ENCODE results near the gene TRIM50.

DNA sequence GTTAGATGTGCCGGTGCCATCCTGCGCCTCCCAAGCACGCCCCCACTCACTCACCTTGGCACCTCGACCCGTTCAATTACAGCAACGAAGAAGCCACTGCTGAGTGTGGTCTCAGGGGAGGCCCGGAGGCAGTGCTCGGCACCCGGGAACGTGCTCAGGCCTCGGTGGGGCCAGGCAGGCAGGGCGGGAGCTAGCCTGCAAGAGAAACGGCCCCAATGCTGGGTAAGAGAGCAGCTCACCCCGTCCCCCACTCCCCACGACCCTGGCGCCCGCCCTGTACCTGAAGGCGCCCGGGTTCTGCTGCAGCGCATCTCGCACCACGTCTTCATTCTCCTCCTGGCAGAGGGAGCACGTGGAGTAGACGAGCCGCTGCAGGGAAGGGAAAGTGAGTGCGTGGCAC lies 24.3 kb downstream of the TRIM50 start:
- TF ChIP-seq, protein P1, sequence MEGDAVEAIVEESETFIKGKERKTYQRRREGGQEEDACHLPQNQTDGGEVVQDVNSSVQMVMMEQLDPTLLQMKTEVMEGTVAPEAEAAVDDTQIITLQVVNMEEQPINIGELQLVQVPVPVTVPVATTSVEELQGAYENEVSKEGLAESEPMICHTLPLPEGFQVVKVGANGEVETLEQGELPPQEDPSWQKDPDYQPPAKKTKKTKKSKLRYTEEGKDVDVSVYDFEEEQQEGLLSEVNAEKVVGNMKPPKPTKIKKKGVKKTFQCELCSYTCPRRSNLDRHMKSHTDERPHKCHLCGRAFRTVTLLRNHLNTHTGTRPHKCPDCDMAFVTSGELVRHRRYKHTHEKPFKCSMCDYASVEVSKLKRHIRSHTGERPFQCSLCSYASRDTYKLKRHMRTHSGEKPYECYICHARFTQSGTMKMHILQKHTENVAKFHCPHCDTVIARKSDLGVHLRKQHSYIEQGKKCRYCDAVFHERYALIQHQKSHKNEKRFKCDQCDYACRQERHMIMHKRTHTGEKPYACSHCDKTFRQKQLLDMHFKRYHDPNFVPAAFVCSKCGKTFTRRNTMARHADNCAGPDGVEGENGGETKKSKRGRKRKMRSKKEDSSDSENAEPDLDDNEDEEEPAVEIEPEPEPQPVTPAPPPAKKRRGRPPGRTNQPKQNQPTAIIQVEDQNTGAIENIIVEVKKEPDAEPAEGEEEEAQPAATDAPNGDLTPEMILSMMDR (IDR thresholded peaks at IDR 0.05): no peak
- no peak for TF ChIP-seq POLR2A (IDR thresholded peaks at IDR 0.05)
- no peak for TF ChIP-seq POLR2AphosphoS5 (IDR thresholded peaks at IDR 0.05)

Measured in stomach (tissue), 4 donors.